Left ventricle myocardium inferior (tissue), 1 donor: ENCODE measurements around the gene SFXN5. TPM values are rescaled to one million over a fixed set of nuclear protein-coding genes. Genes with fewer than 3 reads are reported as not detected.

Experiments
- DNase-seq: peaks from one replicate; pipeline ENCODE4 v3.0.0-alpha.2; 2020
- H3K27ac ChIP-seq: fragments of 200-600 bp; replicated peaks from 2 replicates; pipeline ENCODE4 v1.8.0; 2021
- H3K27me3 ChIP-seq: fragments of 200-600 bp; 2 replicates; pipeline ENCODE4 v1.8.0; 2021; ENCODE audit warnings: low read depth
- H3K36me3 ChIP-seq: fragments of 200-600 bp; 2 replicates; pipeline ENCODE4 v1.8.0; 2021
- H3K4me1 ChIP-seq: fragments of 200-600 bp; 2 replicates; pipeline ENCODE4 v1.8.0; 2021
- H3K4me3 ChIP-seq: fragments of 200-600 bp; 2 replicates; pipeline ENCODE4 v1.8.0; 2021; ENCODE audit warnings: mild to moderate bottlenecking, moderate library complexity
- H3K9me3 ChIP-seq: fragments of 200-600 bp; replicated peaks from 2 replicates; pipeline ENCODE4 v1.8.0; 2021
- intact Hi-C: fragments of 100-400 bp; cut with micrococcal nuclease; formaldehyde crosslinking; loops from one replicate; pipeline ENCODE4 v1.11.0; 2022
- total RNA-seq: library from RNA; stranded (reverse); fragmentation: NEBNext Ultra II Directional; extraction: Animal tissue kit (Norgen Biotek cat#: 25700); gene quantifications from one replicate; pipeline ENCODE4 v1.2.1, GENCODE V29; 2021
- TF ChIP-seq, protein P1 (sequence below): fragments of 200-600 bp; IDR thresholded peaks from 2 replicates; pipeline ENCODE4 v1.8.0; 2021; ENCODE audit warnings: antibody characterized with exemption, mild to moderate bottlenecking, borderline replicate concordance
- donor health status: DM: no; HTN: yes; CAD: no; lungs with severe emphysema.

The SFXN5 gene
- total RNA-seq, 1 donor from 2014 or later, result 9.9 TPM

- Histone ChIP-seq H3K36me3 (no peaks in the 10 kb centered on the region), H3K4me3 (peak overlapping the region; percentile 61), H3K4me1 (peaks cover 58% of the 10 kb centered on the region), H3K9me3 (no peaks in the 10 kb centered on the region), H3K27ac (no peak overlapping the region), H3K27me3 (peaks cover 100% of the 10 kb centered on the region)
- TF ChIP-seq, protein P1, sequence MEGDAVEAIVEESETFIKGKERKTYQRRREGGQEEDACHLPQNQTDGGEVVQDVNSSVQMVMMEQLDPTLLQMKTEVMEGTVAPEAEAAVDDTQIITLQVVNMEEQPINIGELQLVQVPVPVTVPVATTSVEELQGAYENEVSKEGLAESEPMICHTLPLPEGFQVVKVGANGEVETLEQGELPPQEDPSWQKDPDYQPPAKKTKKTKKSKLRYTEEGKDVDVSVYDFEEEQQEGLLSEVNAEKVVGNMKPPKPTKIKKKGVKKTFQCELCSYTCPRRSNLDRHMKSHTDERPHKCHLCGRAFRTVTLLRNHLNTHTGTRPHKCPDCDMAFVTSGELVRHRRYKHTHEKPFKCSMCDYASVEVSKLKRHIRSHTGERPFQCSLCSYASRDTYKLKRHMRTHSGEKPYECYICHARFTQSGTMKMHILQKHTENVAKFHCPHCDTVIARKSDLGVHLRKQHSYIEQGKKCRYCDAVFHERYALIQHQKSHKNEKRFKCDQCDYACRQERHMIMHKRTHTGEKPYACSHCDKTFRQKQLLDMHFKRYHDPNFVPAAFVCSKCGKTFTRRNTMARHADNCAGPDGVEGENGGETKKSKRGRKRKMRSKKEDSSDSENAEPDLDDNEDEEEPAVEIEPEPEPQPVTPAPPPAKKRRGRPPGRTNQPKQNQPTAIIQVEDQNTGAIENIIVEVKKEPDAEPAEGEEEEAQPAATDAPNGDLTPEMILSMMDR, result no peak
- DNase-seq, result no peak
- intact Hi-C loops, result no loop called here
These were observed 153.5 kb downstream of the SFXN5 start for GRCh38 chr2:72917877-72918553.

GRCh38 chr2:72917138-72917876 lies 154.2 kb downstream of the SFXN5 start, which contains the start of gene EMX1:
EMX1 (plus strand) TSS chr2:72917519; CDS start chr2:72917853, 334 bp downstream.
- H3K4me3 ChIP-seq, result peak within 1 kb of the TSS; percentile 61
- no peaks in the 10 kb centered on the region for H3K9me3 ChIP-seq
- H3K36me3 ChIP-seq, result no peaks in the 10 kb centered on the region
- TF ChIP-seq, protein P1, result no peak
- intact Hi-C loops, result no loop called here
- no peak within 1 kb of the TSS for H3K27ac ChIP-seq
- DNase-seq, result no peak
- H3K4me1 ChIP-seq, result peaks cover 58% of the 10 kb centered on the region
- peaks cover 100% of the 10 kb centered on the region for H3K27me3 ChIP-seq

DNA sequence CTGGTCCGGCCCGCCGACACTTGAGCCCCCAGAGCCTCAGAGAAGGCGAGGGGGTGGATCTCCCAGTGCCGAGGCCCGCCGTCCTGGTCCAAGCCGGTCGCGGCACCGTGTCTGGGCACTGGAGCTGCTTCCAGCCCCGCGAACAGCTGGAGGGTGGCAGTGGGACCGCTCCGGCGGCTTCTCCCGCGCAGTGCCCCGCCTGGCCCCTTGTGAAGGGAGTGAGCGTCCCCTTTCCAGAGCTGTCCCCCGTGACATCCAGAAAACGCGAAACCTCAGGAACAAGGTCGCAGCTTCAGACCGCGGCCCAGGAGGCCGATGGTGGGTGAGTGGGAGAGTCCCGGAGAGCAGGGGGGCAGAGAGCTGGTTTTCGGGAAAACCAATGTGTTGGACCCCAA lies 154.8 kb downstream of the SFXN5 start:
- Histone ChIP-seq H3K4me1 (peaks cover 58% of the 10 kb centered on the region), H3K27ac (no peak overlapping the region), H3K27me3 (peaks cover 100% of the 10 kb centered on the region), H3K9me3 (no peaks in the 10 kb centered on the region), H3K4me3 (peak overlapping the region; percentile 61), H3K36me3 (no peaks in the 10 kb centered on the region)
- no peak for DNase-seq
- TF ChIP-seq, protein P1, result no peak
- intact Hi-C loops, result no loop called here

- Histone ChIP-seq H3K4me3 (peak overlapping the region; percentile 61), H3K36me3 (no peaks in the 10 kb centered on the region), H3K27me3 (peaks cover 100% of the 10 kb centered on the region), H3K27ac (no peak overlapping the region), H3K9me3 (no peaks in the 10 kb centered on the region), H3K4me1 (peaks cover 58% of the 10 kb centered on the region)
- DNase-seq, result no peak
- TF ChIP-seq, protein P1, result no peak
- intact Hi-C loops, result no loop called here
These were observed 155.4 kb downstream of the SFXN5 start for GRCh38 chr2:72915907-72916742.

DNA sequence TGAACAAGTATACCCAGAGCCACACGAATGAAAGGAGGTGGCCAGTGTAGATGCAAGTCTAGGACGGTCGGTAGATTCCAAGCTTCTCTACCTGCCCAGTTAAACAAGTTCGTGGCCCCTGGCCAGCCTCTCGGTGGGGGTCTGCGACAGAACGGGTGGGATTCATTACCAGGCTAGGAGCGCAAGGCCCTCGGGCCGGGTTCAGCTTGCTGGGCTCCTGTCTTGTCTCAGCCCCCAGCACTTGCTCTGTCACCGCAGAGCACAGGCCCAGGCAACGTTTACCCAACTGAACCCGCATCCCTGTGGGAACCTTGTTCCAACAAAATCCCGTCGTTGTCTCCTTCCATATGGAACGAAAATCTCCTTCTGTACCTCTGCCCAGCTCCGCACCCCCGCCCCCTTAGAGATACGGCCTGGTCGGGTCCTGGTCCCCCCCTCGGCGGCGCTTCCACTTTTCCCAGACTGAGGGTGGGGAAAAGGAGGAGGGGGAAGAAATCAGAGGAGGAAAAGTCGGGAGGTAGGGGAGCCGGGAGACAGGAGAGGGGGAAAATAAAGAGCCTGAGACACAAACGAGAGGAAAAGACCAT lies 156.1 kb downstream of the SFXN5 start:
- Histone ChIP-seq H3K4me3 (peak overlapping the region; percentile 61), H3K27me3 (peaks cover 100% of the 10 kb centered on the region), H3K4me1 (peaks cover 51% of the 10 kb centered on the region), H3K9me3 (no peaks in the 10 kb centered on the region), H3K36me3 (no peaks in the 10 kb centered on the region), H3K27ac (no peak overlapping the region)
- TF ChIP-seq, protein P1, result no peak
- intact Hi-C loops, result no loop called here
- DNase-seq, result no peak
